Left renal cortex interstitium (tissue), 4 donors: Measurements from ENCODE around the gene CRACR2B. TPM values are rescaled to one million over a fixed set of nuclear protein-coding genes. Genes with fewer than 3 reads are reported as not detected.
A peak's percentile ranks its signal among the peaks of the same experiment; 100 is the strongest.

Experiments used
- DNase-seq, 4 donors: peaks; one replicate each; pipeline ENCODE4 v3.0.0-alpha.2; 2013; ENCODE audit warnings: low read depth in 4 of 4, low spot score in 2 of 4, missing footprints in 1 of 4
- polyA plus RNA-seq, 4 donors: library from polyadenylated mRNA; unstranded; fragments of 120-200 nt; gene quantifications; one replicate each; pipeline ENCODE4 v1.2.1, GENCODE V29; 2013; ENCODE audit not compliant: insufficient read length in 4 of 4

Gene CRACR2B
- polyA plus RNA-seq, 4 donors = 9.8 to 20.8 (median 17.2) TPM

GRCh38 chr11:849951-850774 lies 22.4 kb downstream of the CRACR2B start:
- no peak for DNase-seq

- DNase-seq = no peak
These were observed 23.4 kb downstream of the CRACR2B start for GRCh38 chr11:850775-851763.

GRCh38 chr11:852762-853161 lies 25.0 kb downstream of the CRACR2B start:
- no peak for DNase-seq

- DNase-seq = no peak
These were observed 26.1 kb downstream of the CRACR2B start for GRCh38 chr11:853682-854448.

GRCh38 chr11:854601-855329 lies 27.0 kb downstream of the CRACR2B start:
- DNase-seq = no peak

- no peak for DNase-seq
These were observed 27.6 kb downstream of the CRACR2B start for GRCh38 chr11:855330-855674.

GRCh38 chr11:855796-856195 lies 28.1 kb downstream of the CRACR2B start:
- no peak for DNase-seq

- DNase-seq = no peak
These were observed 28.7 kb downstream of the CRACR2B start for GRCh38 chr11:856397-856796.

GRCh38 chr11:858053-858761 lies 30.5 kb downstream of the CRACR2B start:
- no peak for DNase-seq

- no peak for DNase-seq
These were observed 31.1 kb downstream of the CRACR2B start for GRCh38 chr11:858762-859339.

- DNase-seq = peak in 2 of 4 donors; percentile 50 to 62
These were observed 31.8 kb downstream of the CRACR2B start for GRCh38 chr11:859394-860131.

- no peak for DNase-seq
These were observed 32.8 kb downstream of the CRACR2B start for GRCh38 chr11:860234-861104.

- DNase-seq = no peak
These were observed 33.4 kb downstream of the CRACR2B start for GRCh38 chr11:861105-861479.

GRCh38 chr11:862081-862661 lies 34.5 kb downstream of the CRACR2B start:
- no peak for DNase-seq

GRCh38 chr11:862696-863022 lies 34.9 kb downstream of the CRACR2B start:
- no peak for DNase-seq

GRCh38 chr11:863023-863909 lies 35.5 kb downstream of the CRACR2B start:
- no peak for DNase-seq
